PC-3 (cell line): ENCODE data around the gene PALM2AKAP2.

Source experiments
- CTCF ChIP-seq: fragments of 300-600 bp; sonication (generic); conservative IDR thresholded peaks from 2 replicates; pipeline ENCODE4 v1.5.1; 2017; ENCODE audit warnings: antibody characterized with exemption, low read depth, mild to moderate bottlenecking, low read length
- EZH2 ChIP-seq: fragments of 300-600 bp; sonication (generic); IDR thresholded peaks from one replicate; pipeline ENCODE4 v1.6.1; 2017; ENCODE audit warnings: antibody characterized with exemption, mild to moderate bottlenecking, low read length; ENCODE audit not compliant: unreplicated experiment

GRCh38 chr9:109811876-109812275 lies 31.9 kb downstream of the PALM2AKAP2 start:
- TF ChIP-seq CTCF (no peak), EZH2 (no peak)
